Astrocyte (in vitro differentiated cells and primary cell): ENCODE data around the gene CDK7. TPM values are rescaled to one million over a fixed set of nuclear protein-coding genes. Genes with fewer than 3 reads are reported as not detected.
A peak's percentile ranks its signal among the peaks of the same experiment; 100 is the strongest.

Source experiments
- DNase-seq: peaks from one replicate; pipeline ENCODE4 v3.0.0-alpha.2; 2010; ENCODE audit warnings: low read depth
- FAIRE-seq: peaks from 2 replicates; lab custom pipeline; 2011; peaks lifted over from hg19 to GRCh38; lab: Jason Lieb, UNC
- H2AFZ ChIP-seq: 2 replicates; pipeline ENCODE4 v1.6.0; 2012; ENCODE audit warnings: low read depth, low read length, inconsistent platforms
- H3K27ac ChIP-seq: 2 replicates; pipeline ENCODE4 v1.5.1; 2011; ENCODE audit warnings: low read depth, low read length, inconsistent platforms
- H3K27me3 ChIP-seq: 2 replicates; pipeline ENCODE4 v1.6.0; 2011; ENCODE audit warnings: low read length, inconsistent platforms; ENCODE audit not compliant: insufficient read depth
- H3K36me3 ChIP-seq: 2 replicates; pipeline ENCODE4 v1.5.1; 2011; ENCODE audit warnings: low read length, inconsistent platforms; ENCODE audit not compliant: insufficient read depth
- H3K4me1 ChIP-seq: 2 replicates; pipeline ENCODE4 v1.5.1; 2011; ENCODE audit warnings: low read length, inconsistent platforms; ENCODE audit not compliant: insufficient read depth
- H3K4me2 ChIP-seq: 2 replicates; pipeline ENCODE4 v1.6.0; 2012; ENCODE audit warnings: low read length, inconsistent platforms
- H3K4me3 ChIP-seq: 2 replicates; pipeline ENCODE4 v1.5.1; 2011; ENCODE audit warnings: low read depth, mild to moderate bottlenecking, low read length, inconsistent platforms; ENCODE audit not compliant: insufficient read depth
- H3K79me2 ChIP-seq: 2 replicates; pipeline ENCODE4 v1.6.0; 2012; ENCODE audit warnings: mild to moderate bottlenecking, low read length, inconsistent platforms; ENCODE audit not compliant: insufficient read depth
- H3K9ac ChIP-seq: 2 replicates; pipeline ENCODE4 v1.6.0; 2012; ENCODE audit warnings: mild to moderate bottlenecking, low read length, inconsistent platforms
- H3K9me3 ChIP-seq: 2 replicates; pipeline ENCODE4 v1.5.1; 2012; ENCODE audit warnings: low read depth, mild to moderate bottlenecking, low read length, inconsistent platforms; ENCODE audit not compliant: insufficient read depth
- H4K20me1 ChIP-seq: 2 replicates; pipeline ENCODE4 v1.6.0; 2012; ENCODE audit warnings: low read length, inconsistent platforms; ENCODE audit not compliant: insufficient read depth
- H3K27ac Mint-ChIP-seq: one replicate; pipeline ENCODE4 v1.8.0; 2021; ENCODE audit warnings: mild to moderate bottlenecking, mixed read lengths; ENCODE audit not compliant: unreplicated experiment
- H3K27me3 Mint-ChIP-seq: one replicate; pipeline ENCODE4 v1.8.0; 2021; ENCODE audit warnings: low read depth, mixed read lengths; ENCODE audit not compliant: unreplicated experiment
- H3K36me3 Mint-ChIP-seq: one replicate; pipeline ENCODE4 v1.8.0; 2021; ENCODE audit warnings: low read depth, mixed read lengths; ENCODE audit not compliant: unreplicated experiment
- H3K4me1 Mint-ChIP-seq: one replicate; pipeline ENCODE4 v1.8.0; 2021; ENCODE audit warnings: low read depth, mixed read lengths; ENCODE audit not compliant: unreplicated experiment
- H3K4me3 Mint-ChIP-seq: one replicate; pipeline ENCODE4 v1.8.0; 2021; ENCODE audit warnings: mild to moderate bottlenecking, moderate library complexity, mixed read lengths; ENCODE audit not compliant: unreplicated experiment
- H3K9me3 Mint-ChIP-seq: one replicate; pipeline ENCODE4 v1.8.0; 2021; ENCODE audit warnings: mild to moderate bottlenecking, mixed read lengths; ENCODE audit not compliant: unreplicated experiment
- CTCF ChIP-seq: IDR thresholded peaks from 2 replicates; pipeline ENCODE4 v1.5.1; 2011; ENCODE audit warnings: low read depth, mild to moderate bottlenecking, inconsistent platforms, low read length, moderate library complexity; ENCODE audit not compliant: insufficient read depth
- EZH2 ChIP-seq: IDR thresholded peaks from 2 replicates; pipeline ENCODE4 v1.6.1; 2012; ENCODE audit warnings: mild to moderate bottlenecking, low read length, inconsistent platforms; ENCODE audit not compliant: insufficient read depth
- total RNA-seq: library from RNA; stranded (reverse); gene quantifications from 2 replicates; pipeline ENCODE4 v1.2.1, GENCODE V29; 2021

Gene CDK7
- total RNA-seq, 1 donor from 2014 or later, result 58.3 TPM

DNA sequence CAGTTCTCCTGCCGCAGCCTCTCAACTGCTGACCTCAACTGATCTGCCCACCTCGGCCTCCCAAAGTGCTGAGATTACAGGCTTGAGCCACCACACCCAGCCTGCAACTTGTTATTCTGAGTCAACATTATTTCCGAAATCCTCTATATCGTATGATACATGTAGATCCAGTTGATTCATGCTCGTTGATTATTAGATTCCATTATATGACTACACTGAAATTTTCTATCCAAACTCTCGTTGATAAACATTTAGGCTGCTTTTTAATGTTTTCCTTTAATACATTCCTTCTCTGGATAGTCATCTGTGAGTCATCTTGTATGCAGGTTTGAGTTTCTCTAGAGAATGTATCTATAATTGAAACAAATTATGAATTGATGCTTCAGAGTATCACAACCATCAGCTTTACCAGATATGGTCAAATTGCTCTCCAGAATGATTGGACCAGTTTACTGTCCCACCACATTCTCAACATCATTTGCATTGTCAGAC is 4.1 kb downstream of the CDK7 start:
- H3K36me3 Mint-ChIP-seq, result peaks cover 14% of the 10 kb centered on the region
- H3K9ac ChIP-seq, result no peak overlapping the region
- no peaks in the 10 kb centered on the region for H3K9me3 ChIP-seq
- peak overlapping the region; percentile 45 for H3K4me2 ChIP-seq
- H3K4me1 Mint-ChIP-seq, result peaks cover 37% of the 10 kb centered on the region
- H3K4me3 Mint-ChIP-seq, result no peak overlapping the region
- H3K27me3 ChIP-seq, result no peaks in the 10 kb centered on the region
- H4K20me1 ChIP-seq, result peaks cover 36% of the 10 kb centered on the region
- peaks cover 9% of the 10 kb centered on the region for H3K36me3 ChIP-seq
- peak; percentile 91 for DNase-seq
- peak; percentile 29 for FAIRE-seq
- TF ChIP-seq EZH2 (no peak), CTCF (no peak)
- H3K27ac ChIP-seq, result peak overlapping the region; percentile 57
- peaks cover 27% of the 10 kb centered on the region for H3K4me1 ChIP-seq
- no peaks in the 10 kb centered on the region for H3K27me3 Mint-ChIP-seq
- H3K4me3 ChIP-seq, result peak overlapping the region; percentile 22
- no peak overlapping the region for H2AFZ ChIP-seq
- H3K27ac Mint-ChIP-seq, result peak overlapping the region; percentile 90
- H3K9me3 Mint-ChIP-seq, result no peaks in the 10 kb centered on the region
- H3K79me2 ChIP-seq, result peaks cover 86% of the 10 kb centered on the region

GRCh38 chr5:69242215-69242927 is 7.7 kb downstream of the CDK7 start:
- Histone ChIP-seq H3K4me3 (no peak overlapping the region), H3K79me2 (peaks cover 94% of the 10 kb centered on the region), H3K27me3 (no peaks in the 10 kb centered on the region), H3K9ac (no peak overlapping the region), H3K4me1 (peaks cover 21% of the 10 kb centered on the region), H3K4me2 (no peak overlapping the region), H3K9me3 (no peaks in the 10 kb centered on the region), H3K36me3 (peaks cover 6% of the 10 kb centered on the region), H4K20me1 (peaks cover 62% of the 10 kb centered on the region), H2AFZ (no peak overlapping the region), H3K27ac (no peak overlapping the region)
- Mint-ChIP-seq H3K27ac (no peak overlapping the region), H3K4me3 (no peak overlapping the region), H3K9me3 (no peaks in the 10 kb centered on the region), H3K4me1 (peaks cover 30% of the 10 kb centered on the region), H3K27me3 (no peaks in the 10 kb centered on the region), H3K36me3 (peaks cover 16% of the 10 kb centered on the region)
- DNase-seq (no peak), FAIRE-seq (no peak)
- TF ChIP-seq EZH2, result no peak
- no peak for TF ChIP-seq CTCF

GRCh38 chr5:69245031-69245430 is 10.3 kb downstream of the CDK7 start:
- DNase-seq, result no peak
- no peak overlapping the region for H3K9ac ChIP-seq
- no peak overlapping the region for H3K4me3 ChIP-seq
- TF ChIP-seq EZH2 (no peak), CTCF (no peak)
- Mint-ChIP-seq H3K27me3 (no peaks in the 10 kb centered on the region), H3K4me1 (peaks cover 14% of the 10 kb centered on the region), H3K36me3 (peaks cover 17% of the 10 kb centered on the region), H3K4me3 (no peak overlapping the region), H3K9me3 (no peaks in the 10 kb centered on the region), H3K27ac (no peak overlapping the region)
- H3K4me1 ChIP-seq, result no peaks in the 10 kb centered on the region
- no peaks in the 10 kb centered on the region for H3K9me3 ChIP-seq
- H3K36me3 ChIP-seq, result no peaks in the 10 kb centered on the region
- H3K27ac ChIP-seq, result no peak overlapping the region
- H4K20me1 ChIP-seq, result peaks cover 78% of the 10 kb centered on the region
- FAIRE-seq, result no peak
- no peak overlapping the region for H2AFZ ChIP-seq
- H3K27me3 ChIP-seq, result no peaks in the 10 kb centered on the region
- no peak overlapping the region for H3K4me2 ChIP-seq
- peaks cover 99% of the 10 kb centered on the region for H3K79me2 ChIP-seq
